ENCODE results near the gene AP2B1. TPM values are rescaled to one million over a fixed set of nuclear protein-coding genes. Genes with fewer than 3 reads are reported as not detected.
"Not testable (repeated sequence)": the region's sequence is repeated elsewhere in the genome, so short reads cannot be mapped to it uniquely, and the experiment has no call there.

The AP2B1 gene
- total RNA-seq = 217 and 229 TPM in 2 replicates

DNA sequence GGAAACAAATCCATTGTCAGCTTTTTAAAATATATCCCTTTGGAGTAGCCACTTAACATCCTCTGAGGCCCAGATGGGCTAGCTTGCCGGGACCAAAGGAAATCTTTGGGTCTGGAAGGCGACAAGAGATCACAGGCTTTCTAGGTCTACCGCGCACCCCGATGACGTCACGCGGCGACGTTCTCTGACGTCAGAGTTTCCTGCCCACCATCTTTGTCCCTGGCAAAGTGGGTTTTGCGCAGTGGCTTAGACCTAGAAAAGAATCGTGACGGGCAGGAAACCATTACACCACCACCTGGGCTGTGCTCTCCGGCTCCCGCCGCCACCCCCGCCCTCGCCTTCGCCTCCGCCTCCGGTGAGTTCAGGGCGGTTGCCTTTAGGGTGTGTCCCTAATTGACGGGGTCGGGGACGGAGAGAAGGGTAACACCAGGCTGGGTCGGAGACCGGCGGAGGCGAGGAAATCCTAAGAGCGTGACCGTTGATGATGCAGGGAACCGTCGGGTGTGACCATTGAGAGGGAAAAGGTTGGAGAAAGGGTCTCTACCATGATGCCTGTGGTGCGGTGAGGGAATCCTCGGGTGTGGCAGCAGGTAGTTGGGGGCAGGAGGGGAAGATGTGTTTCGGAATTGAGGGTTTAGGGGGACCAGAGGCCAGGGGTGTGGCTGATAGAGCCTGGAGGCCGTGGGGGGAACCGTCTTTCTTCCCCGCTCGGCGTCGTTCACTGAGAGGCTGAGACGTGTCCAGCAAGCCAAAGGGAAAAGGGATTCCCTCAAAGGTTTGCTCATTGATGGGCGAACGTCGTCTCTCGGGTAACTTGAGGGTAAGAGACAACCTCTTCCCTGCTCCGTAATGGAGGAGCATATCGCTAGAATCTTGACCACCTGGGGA, at the start of gene AP2B1:
Gene AP2B1 (plus strand): TSS at position 249 of the 888 bp plus-strand sequence. CDS start 6,709 bp downstream, outside the sequence.
- intact Hi-C loops (cut with micrococcal nuclease) = loop anchor here (1.0 to 5.0 kb wide), 15 partner anchors 9 to 957 kb away; partner anchors contain the start of genes CCT6B, GGNBP2, PEX12 and RFFL

DNA sequence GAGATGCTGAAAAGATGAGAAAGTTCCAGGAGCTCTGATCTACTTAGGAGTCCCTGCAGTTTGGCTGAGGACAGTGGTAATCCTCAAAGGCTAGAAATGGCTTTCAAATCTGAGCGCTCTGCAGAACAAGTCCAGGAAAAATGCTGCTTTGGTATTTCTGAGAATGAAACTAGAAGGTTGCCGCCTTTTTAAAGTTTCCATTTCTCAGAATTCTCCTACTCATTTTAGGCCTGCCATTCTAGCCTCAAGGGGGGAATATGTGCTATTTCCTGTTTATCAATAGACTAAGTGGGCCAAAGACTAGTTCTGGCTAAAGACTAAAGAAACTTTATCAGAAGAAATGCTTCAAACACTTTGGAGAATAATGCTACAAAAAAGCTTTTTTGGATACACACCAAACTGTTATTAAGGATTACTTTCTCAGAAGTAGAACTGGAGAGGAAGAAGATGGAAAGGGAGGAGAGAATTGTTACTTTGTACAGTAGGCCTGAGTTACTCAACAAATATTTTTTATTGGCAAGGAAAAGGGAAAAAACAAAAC, 49.5 kb upstream of the AP2B1 start, which contains the start of gene SLFN12L:
Gene SLFN12L (minus strand): TSS at position 78 of the 541 bp plus-strand sequence. CDS start 15,314 bp downstream, outside the sequence.
- intact Hi-C loops (cut with micrococcal nuclease) = loop anchor here (1.0 to 5.0 kb wide), 16 partner anchors 16 to 557 kb away; partner anchors contain the start of genes AP2B1, LIG3, NLE1 and RFFL

DNA sequence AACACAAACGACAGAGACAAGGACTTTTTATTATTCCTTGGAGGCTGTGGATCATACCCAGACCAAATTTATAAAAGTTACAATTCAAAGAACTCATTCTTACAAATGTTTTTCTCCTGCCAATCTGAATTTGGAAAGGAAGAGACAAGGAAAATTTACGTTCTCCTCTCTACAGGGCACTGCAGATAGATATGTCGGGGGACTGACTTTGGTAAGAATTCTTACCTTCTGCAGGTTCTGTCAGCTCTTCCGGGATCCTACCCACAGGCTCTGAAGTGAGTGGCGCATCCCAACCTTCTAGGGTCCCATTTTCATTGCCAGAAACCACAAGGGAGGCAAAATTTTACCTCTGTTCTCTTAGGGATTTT, 47.5 kb upstream of the AP2B1 start:
- intact Hi-C loops (cut with micrococcal nuclease) = loop anchor here (1.0 to 5.0 kb wide), 4 partner anchors 39 to 477 kb away; partner anchors contain the start of genes PEX12, RFFL and SLFN12

DNA sequence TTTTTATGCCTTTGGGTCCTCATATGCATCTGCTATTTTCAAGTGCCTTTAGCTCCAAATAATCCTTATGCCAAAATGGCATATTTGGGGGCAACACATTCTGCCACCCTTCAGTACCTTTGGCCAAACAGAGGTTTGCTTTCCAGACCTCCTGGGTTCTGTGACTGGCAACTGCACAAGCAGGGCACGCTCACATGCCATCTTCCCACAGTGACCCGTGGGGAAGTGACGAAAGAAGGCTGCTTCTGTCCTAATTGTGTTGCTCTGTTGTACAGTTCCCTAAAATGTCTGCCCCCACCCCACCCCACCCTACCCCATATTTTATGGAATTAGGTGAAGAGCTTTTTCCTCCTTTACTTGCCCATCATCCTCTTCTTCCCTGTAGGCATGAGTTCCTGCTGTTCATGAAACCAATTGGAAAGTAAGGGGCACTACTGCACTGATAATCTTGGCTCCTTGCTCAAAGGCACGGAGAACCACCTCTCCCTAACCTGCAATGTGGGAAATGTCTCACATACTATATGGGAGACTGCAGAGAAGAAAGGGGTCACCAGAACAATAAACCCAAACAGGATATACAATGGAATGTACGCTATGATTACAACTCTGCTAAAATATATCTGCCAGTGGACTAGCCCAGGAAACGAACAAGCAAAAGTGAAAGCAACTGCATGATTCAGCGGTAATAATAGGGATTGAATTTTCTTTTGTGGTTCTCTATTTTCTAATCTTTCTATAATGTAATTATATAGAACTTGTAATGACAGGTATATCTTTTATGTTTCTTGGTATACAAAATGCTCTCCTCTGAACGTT, 46.3 kb upstream of the AP2B1 start:
- intact Hi-C loops (cut with micrococcal nuclease) = loop anchor here (1.0 kb wide), 1 partner anchor 28 kb away; no protein-coding TSS in a partner anchor

DNA sequence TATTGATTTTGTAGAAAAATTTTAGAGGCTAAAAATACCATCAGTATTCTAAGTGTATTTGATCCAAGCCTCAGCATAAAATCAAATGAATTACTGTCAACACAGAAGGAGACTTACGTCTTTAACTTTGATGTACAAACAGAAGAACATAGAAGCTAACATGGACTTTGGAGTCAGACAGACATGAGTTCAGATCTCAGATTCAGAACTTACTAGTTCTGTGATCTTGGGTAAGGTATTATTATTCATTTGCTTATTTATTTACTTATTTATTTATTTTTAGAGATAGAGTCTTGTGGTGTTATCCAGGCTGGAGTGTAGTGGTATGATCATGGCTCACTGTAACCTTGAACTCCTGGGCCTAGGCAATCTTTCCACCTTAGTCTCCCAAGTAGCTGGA, 45.7 kb upstream of the AP2B1 start:
- intact Hi-C loops (cut with micrococcal nuclease) = loop anchor here (1.0 kb wide), 1 partner anchor 27 kb away; no protein-coding TSS in a partner anchor

DNA sequence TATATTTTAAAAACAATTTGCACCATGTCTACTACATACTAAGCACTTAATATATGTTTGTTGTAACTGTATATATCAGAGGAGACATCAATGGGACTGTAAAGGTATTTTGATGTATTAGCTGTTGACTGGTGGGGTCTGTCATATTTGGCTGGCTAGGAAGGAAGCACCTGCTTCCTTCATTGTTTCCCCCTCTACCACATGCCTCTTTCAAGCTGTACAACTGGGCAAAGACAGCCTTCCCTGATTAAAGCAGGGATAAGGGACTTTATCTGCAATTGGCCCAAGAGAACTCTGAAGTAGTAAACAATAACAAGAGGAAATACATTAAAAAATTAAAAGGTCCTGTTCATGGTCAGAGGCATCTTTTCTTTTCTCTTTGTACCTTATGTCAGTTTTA, 44.1 kb upstream of the AP2B1 start:
- intact Hi-C loops (cut with micrococcal nuclease) = no loop called here

DNA sequence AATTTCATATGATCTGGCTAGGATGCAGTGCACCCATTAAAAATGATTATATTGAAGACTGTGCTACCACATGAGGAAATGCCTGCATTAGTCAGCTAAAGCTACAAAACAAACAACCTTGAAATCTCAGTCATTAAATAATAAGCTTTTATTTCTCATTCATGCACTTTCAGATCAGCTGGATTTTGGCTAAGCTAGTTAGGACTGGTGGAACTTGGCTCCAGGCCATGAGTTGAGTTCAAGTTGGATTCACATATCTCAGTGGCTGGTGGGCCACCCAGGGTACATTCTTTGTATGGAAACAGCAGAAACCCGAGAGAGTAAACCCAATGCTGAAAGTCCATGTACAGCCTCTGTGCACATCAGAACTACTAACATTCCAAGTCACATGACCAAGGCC, 43.3 kb upstream of the AP2B1 start:
- intact Hi-C loops (cut with micrococcal nuclease) = no loop called here

DNA sequence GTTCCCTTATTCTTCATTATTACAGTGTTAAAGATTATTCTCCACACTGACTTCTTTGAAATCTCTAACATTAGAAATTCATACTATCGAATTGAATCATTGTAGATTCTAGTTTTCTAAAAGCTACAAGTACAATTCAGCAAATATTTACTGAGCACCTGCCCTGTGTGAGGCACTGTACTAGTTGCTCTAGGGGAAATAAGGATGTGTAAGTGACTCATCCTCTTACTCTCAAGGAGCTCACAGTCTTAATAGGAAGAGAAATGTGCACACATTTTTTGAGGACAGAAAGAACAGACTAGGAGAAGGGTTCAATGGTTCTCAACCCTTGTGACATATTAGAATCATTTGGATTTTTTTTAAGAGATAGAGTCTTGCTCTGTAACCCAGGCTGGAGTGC, 42.0 kb upstream of the AP2B1 start:
- intact Hi-C loops (cut with micrococcal nuclease) = no loop called here

DNA sequence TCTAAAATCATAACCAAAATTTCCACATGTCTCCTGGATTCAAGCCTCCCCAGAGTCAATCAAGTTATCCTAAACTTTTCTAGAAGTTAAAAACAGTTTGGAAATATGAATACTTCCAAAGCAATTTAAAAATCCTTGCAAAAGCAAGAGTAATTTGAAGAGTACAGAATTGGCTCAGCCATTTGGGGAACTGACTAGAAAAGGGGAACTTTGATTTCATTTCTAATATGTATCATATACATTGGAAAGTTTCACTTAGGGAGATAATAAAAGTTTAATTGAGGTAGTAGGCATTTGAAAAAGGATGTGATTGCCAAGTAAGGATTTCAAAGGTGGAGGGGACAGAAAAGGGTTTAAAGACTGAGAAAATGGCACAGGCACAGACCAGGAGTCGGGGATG, 40.6 kb upstream of the AP2B1 start:
- intact Hi-C loops (cut with micrococcal nuclease) = no loop called here

DNA sequence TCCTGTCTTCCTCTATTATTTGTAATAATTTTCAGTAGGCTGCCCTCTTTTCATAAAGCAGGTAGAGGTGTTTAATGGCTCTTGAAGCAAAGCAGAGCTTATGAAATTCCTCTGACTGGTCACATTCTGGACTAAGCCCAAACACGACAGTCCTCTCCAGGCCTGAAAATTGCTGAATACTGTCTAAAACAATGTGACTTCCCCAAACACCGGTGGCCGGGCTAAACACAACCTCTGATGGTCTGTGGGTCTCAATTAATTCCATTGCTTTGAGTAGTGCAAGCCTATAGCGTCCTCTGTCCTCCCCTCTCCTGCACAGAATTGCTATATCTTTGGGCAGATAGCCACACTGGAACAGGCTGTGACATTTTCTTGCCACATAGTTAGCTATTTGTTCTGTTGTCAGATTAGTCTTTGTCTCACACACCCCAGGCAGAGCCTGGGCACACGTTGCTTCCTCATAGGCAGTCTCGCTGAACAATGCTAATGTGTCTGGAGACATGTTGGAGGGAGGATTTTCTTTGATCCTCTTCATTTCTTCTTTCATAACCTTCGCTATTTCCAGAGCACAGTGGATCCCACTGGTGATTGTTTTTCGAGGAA, 38.8 kb upstream of the AP2B1 start:
- intact Hi-C loops (cut with micrococcal nuclease) = no loop called here

DNA sequence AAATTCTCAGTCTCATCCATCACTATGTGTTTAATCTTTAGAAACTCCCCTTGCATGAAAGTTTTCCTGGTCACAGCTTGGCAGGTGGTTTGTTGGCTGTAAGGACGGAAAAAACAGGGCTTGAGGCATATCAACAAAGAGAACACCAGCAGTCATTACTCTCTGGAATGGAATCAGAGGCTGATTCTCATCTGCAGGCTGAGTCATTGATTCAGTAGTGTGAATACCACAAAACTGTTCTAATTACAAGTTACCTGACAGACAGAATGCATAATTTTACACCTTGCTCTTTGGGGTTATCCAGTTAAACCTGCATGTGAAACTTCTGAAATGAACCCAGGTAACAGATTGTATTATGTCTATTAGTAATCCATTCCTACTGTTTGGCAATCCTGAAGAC, 38.1 kb upstream of the AP2B1 start:
- intact Hi-C loops (cut with micrococcal nuclease) = no loop called here

DNA sequence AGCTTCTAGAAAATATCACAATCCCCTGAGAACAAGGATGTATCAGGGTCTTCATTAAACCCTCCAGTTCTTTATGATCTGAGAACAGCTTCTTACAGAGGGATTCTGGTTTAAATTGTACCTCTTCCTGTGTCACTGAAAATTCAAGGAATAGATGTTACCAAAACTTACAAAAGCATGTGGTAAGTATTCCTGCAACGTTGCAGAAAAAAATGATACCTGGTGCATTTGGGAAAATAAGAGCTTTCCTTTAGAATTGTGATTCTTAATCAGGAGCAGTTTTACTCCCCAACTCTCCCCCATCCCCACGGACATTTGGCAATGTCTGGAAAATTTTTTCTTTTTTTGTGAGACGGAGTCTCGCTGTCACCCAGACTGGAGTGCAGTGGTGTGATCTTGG, 33.8 kb upstream of the AP2B1 start:
- intact Hi-C loops (cut with micrococcal nuclease) = no loop called here

DNA sequence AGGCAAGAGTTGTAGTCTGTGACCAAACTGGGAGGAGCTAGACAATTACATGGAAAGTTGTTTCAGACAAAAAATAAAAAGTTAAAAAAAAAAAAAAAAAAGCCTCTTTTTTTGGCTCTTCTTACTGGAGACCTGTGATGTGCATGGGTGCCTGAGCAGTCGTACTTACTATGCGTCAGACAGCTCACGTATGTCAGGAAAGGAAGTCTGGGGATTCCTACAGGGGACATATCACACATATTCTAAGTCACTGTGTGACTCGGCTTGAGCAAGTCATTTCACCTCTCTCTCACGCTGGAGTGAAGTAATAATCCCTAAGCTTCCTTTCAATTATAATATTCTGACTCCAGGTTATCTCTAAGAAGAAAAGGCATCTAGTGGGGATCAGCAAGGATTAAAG, 32.5 kb upstream of the AP2B1 start:
- intact Hi-C loops (cut with micrococcal nuclease) = no loop called here

DNA sequence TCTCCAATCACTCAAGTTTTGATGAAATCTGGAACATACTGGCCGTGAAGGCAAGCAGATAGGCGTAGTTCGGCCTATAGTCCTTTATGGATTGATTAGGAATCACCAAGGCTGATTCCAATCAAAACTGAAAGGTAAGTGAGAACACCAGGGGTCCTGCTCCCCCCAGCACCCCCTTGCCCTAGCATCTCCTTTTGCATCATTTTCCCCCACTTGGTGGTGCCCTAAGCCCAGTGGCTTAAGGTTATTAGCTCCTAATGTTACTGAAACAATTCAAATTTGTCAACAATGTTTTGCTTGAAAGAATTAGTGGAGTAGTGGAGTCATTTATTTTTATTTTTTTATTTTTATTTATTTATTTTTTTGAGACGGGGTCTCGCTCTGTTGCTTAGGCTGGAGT, 31.4 kb upstream of the AP2B1 start:
- intact Hi-C loops (cut with micrococcal nuclease) = no loop called here

DNA sequence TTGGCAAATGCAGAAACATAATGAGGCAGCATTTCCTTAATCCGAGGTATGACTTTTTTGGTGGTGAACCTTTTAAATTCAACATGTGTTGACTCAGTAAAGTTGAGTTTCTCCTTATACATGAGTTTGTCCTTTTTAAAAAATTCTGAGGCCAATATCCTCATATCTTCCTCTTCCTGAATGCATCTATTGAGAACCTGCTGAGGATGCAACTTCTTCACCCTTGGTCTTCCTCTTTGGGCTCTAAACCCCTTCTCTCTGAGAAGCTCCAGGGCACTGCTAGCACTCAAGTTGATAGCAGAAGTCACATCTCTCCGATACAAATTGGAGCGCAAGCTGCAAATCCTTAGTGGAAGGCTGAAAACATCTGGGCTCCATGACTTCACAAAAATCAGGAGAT, 29.8 kb upstream of the AP2B1 start:
- intact Hi-C loops (cut with micrococcal nuclease) = no loop called here

DNA sequence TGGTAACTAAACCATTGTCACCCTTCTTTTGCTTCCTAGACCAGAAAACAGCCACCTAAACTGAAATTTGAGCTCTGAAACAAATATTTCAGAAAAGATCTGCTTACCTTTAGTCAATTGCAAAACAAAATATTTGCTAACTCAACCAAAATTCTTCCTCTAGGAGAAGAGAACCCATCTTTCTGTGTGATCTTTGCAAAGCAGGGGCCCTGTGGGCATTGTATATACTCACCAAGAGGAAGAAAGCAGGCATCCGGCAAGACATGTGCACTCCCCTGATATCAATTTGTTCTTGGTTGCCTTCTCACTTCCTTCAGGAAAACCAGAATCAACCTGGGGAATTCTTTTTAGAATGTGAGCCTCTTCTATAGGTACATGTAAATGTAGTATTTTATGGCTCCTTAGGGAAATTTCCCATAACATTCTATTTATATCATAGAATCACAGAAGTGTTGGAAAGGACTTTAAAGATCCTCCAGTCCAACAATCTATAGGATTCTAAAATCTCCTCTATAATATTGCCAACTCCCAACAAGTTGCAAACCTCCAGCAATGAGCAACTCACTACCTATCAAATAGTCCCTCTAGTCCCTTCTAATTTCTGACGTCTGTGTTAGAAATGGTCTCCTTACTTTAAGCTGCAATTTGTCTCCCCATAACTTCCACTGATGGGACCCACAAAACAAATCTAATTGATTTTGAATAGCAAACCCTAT, 27.5 kb upstream of the AP2B1 start:
- intact Hi-C loops (cut with micrococcal nuclease) = no loop called here

DNA sequence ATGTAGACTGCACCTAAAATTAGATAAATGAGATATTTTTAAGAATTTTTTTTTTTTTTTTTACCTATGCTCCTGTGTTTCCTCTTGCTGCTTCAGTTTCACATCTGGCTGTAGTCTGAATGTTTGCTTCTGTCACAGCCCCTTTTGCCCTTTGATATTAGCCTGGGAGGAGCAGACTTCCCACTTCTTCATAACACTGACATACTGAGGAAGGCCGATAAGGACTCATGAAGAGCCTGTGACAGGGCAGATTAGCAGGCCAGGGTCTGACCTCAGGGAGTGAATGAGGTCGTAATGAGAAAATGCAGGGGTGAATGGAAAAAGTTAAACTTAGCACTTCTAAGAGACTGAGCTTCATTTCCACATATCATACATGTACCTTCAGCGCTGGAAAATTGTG, 26.4 kb upstream of the AP2B1 start, which contains the start of gene SLFN14:
Gene SLFN14 (minus strand): TSS at position 117 of the 400 bp plus-strand sequence. CDS start 2,757 bp downstream, outside the sequence.
- intact Hi-C loops (cut with micrococcal nuclease) = no loop called here

DNA sequence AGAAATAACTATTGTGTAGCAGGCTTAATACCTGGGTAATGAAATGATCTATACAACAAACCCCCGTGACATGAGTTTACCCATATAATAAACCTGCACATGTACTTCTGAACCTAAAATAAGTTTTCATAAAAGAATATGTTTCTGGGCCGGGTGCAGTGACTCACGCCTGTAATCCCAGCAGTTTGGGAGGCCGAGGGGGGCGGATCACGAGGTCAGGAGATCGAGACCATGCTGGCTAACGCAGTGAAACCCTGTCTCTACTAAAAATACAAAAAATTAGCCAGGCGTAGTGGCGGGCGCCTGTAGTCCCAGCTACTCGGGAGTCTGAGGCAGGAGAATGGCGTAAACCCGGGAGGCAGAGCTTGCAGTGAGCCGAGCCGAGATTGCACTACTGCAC, 23.9 kb upstream of the AP2B1 start:
- intact Hi-C loops (cut with micrococcal nuclease) = not testable (repeated sequence)

DNA sequence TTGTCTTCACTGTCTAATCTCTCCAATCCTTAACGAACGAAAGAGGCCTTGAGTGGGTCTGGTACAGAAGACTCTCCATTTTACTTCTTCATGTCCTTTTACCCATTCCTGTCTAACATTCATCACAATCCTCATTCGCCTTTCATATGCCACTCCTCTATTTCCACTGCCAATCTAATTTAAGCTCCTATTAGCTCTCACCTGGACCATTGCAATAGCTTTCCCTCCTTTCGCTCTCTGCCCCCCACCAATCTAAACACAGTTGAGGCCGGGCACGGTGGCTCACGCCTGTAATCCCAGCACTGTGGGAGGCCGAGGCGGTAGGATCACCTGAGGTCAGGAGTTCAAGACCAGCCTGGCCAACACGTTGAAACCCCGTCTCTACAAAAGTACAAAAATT, 20.2 kb upstream of the AP2B1 start:
- intact Hi-C loops (cut with micrococcal nuclease) = loop anchor here (1.0 to 5.0 kb wide), 3 partner anchors 197 to 325 kb away; partner anchors contain the start of gene TAF15

DNA sequence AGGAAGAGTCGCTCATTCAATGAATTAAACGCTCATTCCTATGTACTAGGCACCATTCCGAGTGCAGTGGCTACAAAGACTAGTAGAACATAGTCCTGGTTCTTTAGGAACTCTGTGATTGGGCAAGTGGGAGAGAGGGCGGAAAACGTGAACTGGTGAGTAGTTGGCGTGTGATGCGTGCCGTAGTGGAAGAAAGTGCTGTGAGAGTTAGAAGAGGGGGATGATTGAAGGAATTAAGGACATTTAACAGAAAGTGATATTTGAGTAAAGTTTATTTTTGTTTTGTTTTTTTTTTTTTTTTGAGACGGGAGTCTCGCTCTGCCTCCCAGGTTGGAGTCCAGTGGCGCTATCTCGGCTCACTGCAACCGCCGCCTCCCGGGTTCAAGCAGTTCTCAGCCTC, 18.6 kb upstream of the AP2B1 start:
- intact Hi-C loops (cut with micrococcal nuclease) = loop anchor here (1.0 to 5.0 kb wide), 7 partner anchors 10 to 587 kb away; partner anchors contain the start of genes AP2B1, PEX12, SLFN12L and TAF15

Measured in T-helper 1 cell treated with Interleukin-12 subunit alpha and Interleukin-12 subunit beta and Interleukin-4 antibody, amounts not matched to agents 30 ng/mL and 1 ng/mL, for 36 hours (primary cell).